Epithelial cell of proximal tubule (primary cell): ENCODE measurements around the gene CHST14. TPM values are rescaled to one million over a fixed set of nuclear protein-coding genes. Genes with fewer than 3 reads are reported as not detected.

Source experiments
- DNase-seq: peaks from one replicate; pipeline ENCODE4 v3.0.0-alpha.2; 2011; ENCODE audit warnings: low read depth
- H3K4me3 ChIP-seq: 2 replicates; pipeline ENCODE4 v1.5.1; 2011; ENCODE audit warnings: low read depth, mild to moderate bottlenecking, low read length
- CTCF ChIP-seq: conservative IDR thresholded peaks from 2 replicates; pipeline ENCODE4 v1.5.1; 2012; ENCODE audit warnings: low read depth, mild to moderate bottlenecking, low read length
- total RNA-seq: library from RNA; depleted of rRNA; stranded (reverse); fragments of >200 nt; gene quantifications from 2 replicates; pipeline ENCODE4 v1.2.3, GENCODE V29; 2015

CHST14 gene
- total RNA-seq, 1 donor from 2014 or later = 14.4 TPM

- no peak for DNase-seq
- no peak overlapping the region for H3K4me3 ChIP-seq
- no peak for TF ChIP-seq CTCF
Measured at GRCh38 chr15:40489274-40490175, 18.7 kb downstream of the CHST14 start.

DNA sequence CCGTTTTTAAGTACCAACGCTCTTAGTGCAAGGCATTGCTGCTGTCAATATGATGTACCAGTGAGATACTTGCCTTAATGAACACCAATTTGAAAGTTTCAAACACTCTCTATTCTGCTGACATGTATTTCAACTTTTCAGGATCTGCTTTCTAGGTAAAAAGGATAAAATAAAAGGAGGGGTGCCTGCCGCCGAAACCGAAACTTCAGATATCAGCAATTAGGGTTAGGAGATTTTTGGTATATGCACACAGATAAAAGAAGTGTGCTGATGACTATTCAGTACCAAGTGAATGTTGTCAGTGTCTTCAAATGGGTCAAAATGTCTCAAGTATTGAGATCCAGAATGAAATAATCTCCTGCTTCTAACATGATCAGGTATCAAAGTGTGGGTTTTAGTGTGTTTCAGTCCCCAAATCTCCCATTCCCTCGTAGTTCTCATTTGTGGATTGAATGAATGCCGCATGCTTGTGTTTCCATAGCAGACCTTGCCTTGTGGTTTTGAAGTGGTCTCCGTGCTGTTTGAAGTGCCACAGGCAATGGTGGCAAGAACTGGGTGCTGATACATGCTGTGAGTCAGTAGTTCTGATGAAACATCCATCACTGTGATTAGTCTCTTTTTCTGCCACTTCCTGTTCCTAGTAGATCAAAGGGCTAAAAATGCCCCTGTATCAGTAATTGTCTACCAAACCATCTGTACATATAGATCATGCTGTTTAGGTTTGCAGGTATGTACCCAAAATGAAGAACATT is 22.5 kb downstream of the CHST14 start:
- DNase-seq = no peak
- TF ChIP-seq CTCF = no peak
- H3K4me3 ChIP-seq = no peak overlapping the region

- no peak for DNase-seq
- no peak overlapping the region for H3K4me3 ChIP-seq
Measured at GRCh38 chr15:40495516-40495915, 24.7 kb downstream of the CHST14 start.

GRCh38 chr15:40498418-40498817 is 27.6 kb downstream of the CHST14 start:
- no peak overlapping the region for H3K4me3 ChIP-seq
- no peak for TF ChIP-seq CTCF
- DNase-seq = no peak

More at GRCh38 chr15:40495516-40495915, 24.7 kb downstream of the CHST14 start:
- TF ChIP-seq CTCF = no peak

- no peak for DNase-seq
- H3K4me3 ChIP-seq = no peak overlapping the region
- no peak for TF ChIP-seq CTCF
Measured at GRCh38 chr15:40498891-40499290, 28.1 kb downstream of the CHST14 start.

- TF ChIP-seq CTCF = no peak
- H3K4me3 ChIP-seq = no peak overlapping the region
- DNase-seq = no peak
Measured at GRCh38 chr15:40499931-40500330, 29.1 kb downstream of the CHST14 start.
